GM19240 (cell line): ENCODE data around the gene RASAL2.

Experiments
- DNase-seq: peaks from one replicate; pipeline ENCODE4 v3.0.0; 2011; ENCODE audit warnings: low spot score; ENCODE audit not compliant: insufficient read length

Gene RASAL2

DNA sequence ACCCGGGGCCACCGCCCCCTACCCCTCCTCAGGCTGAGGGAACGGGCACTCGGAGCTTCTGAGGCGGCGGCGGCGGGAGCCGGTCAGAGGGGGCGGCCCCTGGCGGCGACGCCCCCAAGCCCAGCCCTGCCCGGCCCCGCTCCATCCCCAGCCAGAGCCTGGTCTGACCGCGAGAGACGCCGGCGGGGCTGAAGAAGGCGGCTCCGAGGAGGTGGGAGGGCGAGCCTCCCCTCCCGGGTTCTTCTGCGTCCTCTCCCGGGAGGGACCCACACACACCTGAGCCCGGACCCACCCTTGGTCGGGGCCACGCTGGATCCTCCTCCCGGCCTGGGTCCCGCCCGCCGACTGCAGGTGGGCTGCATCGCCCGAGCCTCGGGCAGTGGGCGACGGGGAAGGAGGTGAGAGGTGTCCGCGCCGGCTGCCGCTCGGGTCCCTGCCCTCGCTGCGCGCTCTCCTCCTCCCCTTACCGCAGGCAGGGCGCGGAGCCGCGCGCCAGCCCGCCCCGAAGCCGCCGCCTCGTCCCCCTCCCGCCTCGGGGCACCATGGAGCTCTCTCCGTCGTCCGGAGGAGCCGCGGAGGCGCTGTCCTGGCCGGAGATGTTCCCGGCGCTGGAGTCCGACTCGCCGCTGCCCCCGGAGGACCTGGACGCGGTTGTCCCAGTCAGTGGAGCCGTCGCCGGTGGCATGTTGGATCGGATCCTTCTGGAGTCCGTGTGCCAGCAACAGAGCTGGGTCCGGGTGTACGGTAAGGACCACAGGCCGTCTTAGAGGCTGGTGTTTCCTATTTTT lies at the start of gene RASAL2:
Gene RASAL2 (plus strand): TSS at position 154 of the 788 bp plus-strand sequence. CDS start 389 bp downstream, at position 543.
- peak; percentile 11 for DNase-seq

- DNase-seq = no peak
Measured at GRCh38 chr1:178046591-178047270, 47.2 kb upstream of the RASAL2 start.

GRCh38 chr1:178047403-178048093 lies 46.4 kb upstream of the RASAL2 start:
- no peak for DNase-seq

DNA sequence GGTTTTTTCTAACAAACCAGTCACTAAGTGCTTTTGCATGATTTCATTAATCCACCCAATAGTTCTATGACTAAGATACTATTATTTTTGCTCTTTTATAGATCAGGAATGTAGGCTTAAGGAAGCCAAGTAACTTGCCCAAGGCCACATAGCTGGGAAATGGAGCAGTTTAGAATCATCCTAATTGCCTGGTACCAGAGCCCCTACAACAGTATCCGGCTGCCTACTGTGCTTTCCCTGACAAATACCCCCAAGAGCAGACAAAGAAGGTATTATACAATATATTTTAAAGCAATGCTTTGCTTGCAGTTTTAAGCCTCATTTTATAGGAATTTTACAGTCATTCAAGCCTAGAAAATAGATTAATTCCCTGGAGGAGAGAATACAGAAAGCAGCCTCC lies 45.5 kb upstream of the RASAL2 start:
- no peak for DNase-seq

- DNase-seq = no peak
Measured at GRCh38 chr1:178048883-178049282, 45.0 kb upstream of the RASAL2 start.

DNA sequence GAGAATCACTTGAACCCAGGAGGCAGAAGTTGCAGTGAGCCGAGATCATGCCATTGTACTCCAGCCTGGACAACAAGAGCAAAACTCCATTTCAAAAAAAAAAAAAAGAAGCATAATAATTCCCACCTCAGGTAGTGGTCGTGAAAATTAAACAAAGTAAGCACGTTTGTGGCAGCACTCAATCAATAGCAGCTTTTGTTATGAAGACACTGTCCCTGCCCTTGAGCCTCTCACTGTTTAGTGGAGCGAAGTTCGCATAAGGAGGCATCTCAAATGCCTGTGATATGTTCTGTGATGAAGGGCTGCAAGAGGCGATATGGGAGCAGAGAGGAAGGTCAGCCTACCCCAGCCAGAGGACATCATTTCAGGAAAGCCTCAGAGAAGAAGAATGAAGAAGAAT lies 43.8 kb upstream of the RASAL2 start:
- no peak for DNase-seq

DNA sequence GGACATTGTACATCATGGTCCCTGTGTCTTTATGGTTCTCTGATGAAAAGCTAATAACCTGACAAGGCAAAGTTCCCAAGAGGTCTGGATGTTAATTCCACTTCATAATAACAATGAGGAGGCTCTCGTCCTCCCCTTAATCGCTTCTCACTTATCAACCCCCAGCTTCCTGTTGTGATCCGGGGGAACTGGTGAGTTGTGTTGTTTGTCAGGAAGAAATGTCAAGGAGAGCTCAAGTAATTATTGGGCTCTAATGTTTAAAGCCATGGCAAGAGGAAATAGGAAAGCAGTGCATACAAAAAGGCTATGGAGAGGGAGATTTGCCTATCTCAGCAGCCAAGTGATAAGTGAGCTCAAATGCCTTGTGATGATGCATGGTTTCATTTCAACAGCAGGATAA lies 42.8 kb upstream of the RASAL2 start:
- no peak for DNase-seq

DNA sequence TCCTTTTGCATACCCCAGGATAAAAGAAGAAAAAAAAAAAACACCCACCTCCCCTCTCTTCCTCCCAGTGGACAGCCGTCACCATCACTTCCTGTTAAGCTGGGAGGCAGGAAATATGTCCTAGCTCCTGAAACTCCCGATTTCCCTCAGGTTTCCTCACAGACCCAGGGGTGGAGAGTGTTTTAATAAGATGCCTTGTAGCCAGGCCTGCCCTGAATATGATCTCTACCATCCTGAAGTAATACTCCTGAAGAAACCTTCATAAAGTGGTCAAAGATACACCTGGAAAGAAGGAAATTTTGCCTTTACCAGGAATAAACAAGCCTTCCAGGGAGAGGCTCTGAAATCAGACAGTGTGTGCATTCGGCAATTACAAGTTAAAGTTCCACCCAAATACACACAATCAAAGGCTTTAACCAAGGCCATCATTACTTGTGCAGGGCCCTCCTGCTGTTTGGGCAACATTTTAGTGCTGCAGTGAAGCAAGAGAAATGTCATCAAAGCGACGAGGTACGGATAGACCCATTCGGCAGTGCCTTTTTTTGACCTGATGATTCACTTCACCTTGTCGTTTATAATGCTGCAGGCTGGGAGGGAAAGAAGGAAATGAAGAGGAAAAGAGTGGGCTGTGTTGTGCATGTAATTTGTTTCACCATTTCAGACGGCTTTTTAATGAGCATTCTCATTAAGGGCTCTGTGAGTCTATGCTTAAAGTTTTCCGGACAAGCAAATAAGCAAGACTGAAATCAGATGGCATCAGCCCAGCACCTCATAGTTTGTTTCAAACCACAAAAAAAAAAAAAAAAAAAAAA lies 41.0 kb upstream of the RASAL2 start:
- no peak for DNase-seq

DNA sequence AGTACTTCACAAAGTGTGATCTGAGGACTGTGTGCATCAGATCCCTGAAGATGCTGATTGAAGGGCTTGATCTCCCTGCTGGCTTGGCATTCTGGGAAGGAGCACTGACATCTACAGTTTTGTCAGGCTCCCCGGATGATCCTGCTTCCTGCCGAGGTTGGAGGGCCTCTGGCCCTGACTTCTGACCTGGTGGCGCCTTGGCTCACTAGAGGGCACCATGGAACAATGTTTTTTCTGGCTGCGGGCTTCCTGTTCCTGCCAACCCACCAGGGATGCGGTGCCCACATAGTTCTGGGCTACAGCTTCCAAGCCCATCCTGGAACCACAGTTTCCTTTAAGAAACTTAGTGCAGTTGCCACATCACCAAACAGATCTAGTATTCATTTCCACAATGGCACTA lies 38.8 kb upstream of the RASAL2 start:
- no peak for DNase-seq

GRCh38 chr1:178055779-178056471 lies 38.0 kb upstream of the RASAL2 start:
- DNase-seq = peak; percentile 19

DNA sequence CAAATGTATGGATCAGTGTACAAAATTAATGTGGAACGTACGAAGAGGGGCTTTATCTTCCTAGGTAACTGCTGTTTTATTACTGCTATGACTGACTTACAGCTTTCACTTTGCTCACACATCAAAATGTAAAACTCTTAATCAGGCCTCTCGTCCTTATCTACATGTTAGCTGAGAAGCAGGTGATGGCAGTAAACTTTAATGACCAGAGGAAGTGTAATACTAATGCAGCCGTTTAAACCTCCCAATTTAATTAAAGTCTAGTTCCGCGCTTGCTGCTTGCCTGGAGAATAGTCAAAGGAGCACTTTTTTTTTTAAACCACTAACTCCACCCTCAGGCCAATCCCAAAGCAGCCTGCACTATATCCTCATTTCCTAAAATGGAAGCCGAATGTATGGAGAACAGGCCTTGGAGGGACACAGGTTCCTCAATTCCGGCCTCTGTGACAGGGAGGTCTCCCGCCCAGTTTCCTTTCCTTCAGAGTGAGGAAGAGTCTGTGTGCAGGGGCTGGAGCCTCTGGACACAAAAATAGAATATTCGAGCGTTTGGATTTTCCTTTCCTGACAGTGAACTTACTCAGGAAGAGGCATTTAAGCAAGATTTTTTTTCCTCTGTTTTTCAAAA lies 36.7 kb upstream of the RASAL2 start:
- no peak for DNase-seq

DNA sequence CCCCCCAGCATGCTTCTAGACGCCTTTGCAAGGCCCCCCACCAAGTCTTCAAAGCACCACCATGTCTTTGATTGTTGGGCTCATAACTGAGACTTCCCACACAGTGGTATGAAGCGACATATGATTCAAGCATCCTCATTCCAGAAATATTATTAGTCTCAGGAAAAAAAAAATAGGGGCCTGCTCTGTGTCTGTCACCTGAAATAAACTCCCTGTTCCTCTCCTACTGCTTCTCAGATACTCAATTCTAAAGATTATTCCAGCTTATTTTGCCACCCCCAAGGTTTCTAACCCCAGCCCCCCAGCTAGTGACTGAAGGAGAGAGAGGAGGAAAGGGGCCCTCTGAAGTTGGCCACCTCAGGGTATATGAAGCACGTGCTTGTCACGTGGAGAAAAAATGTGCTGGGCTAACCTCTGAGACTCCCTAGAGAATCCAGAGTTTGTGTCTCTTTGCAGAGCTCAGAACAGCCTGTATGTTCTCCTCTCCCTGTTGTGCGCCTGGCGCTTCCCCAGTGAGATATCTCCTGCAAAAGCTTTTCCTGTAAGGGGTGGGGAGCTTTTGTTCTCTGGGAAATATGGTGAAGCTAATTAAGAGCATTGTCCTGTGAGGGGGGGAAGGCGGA lies 35.9 kb upstream of the RASAL2 start:
- no peak for DNase-seq

- no peak for DNase-seq
Measured at GRCh38 chr1:178060789-178061556, 32.9 kb upstream of the RASAL2 start.

DNA sequence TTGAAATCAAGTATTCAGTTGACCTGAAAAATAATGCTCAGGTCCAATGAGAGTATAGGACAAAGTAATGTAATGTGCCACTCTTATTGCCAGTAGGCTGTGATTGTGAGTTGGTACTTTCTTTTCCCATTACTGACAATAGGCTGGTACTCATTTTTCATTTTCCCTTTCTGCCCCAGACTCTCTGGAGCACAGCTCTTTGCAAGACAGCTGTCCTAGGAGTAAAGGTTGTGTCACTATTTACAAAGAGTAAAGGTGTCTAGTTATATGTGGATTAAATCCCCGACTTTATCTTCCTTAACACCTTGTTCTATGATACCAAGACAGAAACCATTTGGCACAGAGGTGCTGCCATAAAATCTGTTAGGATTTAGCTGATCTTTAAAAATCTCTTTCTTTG lies 32.3 kb upstream of the RASAL2 start:
- no peak for DNase-seq

GRCh38 chr1:178064191-178064821 lies 29.6 kb upstream of the RASAL2 start:
- no peak for DNase-seq

GRCh38 chr1:178065250-178065649 lies 28.7 kb upstream of the RASAL2 start:
- DNase-seq = no peak

- no peak for DNase-seq
Measured at GRCh38 chr1:178066296-178066907, 27.5 kb upstream of the RASAL2 start.

DNA sequence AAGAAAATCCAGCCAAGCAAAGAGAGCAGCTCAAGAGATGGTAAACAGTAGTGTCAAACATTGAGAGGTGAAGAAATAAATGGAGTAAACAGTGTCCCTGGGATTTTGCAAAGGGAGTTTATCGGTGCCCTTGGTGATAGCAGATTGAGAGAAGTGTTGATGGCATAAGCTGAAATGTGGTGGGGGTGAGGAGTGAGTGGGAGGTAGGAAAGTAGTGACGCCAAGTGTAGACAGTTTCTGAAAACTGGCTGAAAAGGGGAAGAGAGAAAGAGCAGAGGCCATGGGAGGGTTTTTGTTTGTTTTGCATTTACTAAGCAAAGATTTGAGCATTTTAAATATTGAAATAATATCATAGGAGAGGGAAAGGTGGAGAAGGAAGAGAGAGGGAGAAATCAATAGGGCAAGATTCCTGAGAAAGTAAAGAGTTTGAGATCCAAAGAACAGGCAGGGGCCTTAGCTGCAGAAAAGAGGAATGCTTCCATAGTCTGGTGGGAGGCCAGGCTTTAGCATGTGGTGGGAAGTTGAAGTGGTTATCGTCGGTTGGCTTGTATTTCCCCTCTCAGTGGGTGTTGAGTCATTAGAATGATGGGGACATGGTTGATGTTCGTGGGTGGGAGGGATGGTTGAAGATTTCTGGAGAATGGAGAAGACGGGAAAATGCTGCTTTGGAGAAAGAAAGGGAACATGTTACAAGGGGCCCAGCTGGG lies 26.8 kb upstream of the RASAL2 start:
- peak; percentile 22 for DNase-seq
